CD4-positive, alpha-beta T cell treated with Interleukin-21 for 1 hour (primary cell): ENCODE results near the gene OPCML.

Experiments used
- DNase-seq: peaks from one replicate; pipeline ENCODE4 v3.0.0-alpha.2; 2020

OPCML gene

GRCh38 chr11:133536198-133536597 is 3.9 kb upstream of the OPCML start:
- no peak for DNase-seq

- no peak for DNase-seq
These were observed 904 bp upstream of the OPCML start for GRCh38 chr11:133533205-133533604.

- no peak for DNase-seq
These were observed 843 bp downstream of the OPCML start for GRCh38 chr11:133531458-133531857.

- no peak for DNase-seq
These were observed 1.8 kb downstream of the OPCML start for GRCh38 chr11:133530501-133530835.

GRCh38 chr11:133529807-133530500 is 2.3 kb downstream of the OPCML start:
- DNase-seq = no peak

- DNase-seq = no peak
These were observed 5.5 kb downstream of the OPCML start for GRCh38 chr11:133526790-133527189.

GRCh38 chr11:133525976-133526375 is 6.3 kb downstream of the OPCML start:
- DNase-seq = no peak

GRCh38 chr11:133524488-133524887 is 7.8 kb downstream of the OPCML start:
- DNase-seq = no peak

GRCh38 chr11:133522344-133522743 is 10.0 kb downstream of the OPCML start:
- no peak for DNase-seq

- no peak for DNase-seq
These were observed 10.8 kb downstream of the OPCML start for GRCh38 chr11:133521502-133521901.

GRCh38 chr11:133520707-133521106 is 11.6 kb downstream of the OPCML start:
- DNase-seq = no peak

GRCh38 chr11:133519560-133519959 is 12.7 kb downstream of the OPCML start:
- no peak for DNase-seq

GRCh38 chr11:133518702-133519264 is 13.5 kb downstream of the OPCML start:
- DNase-seq = no peak

GRCh38 chr11:133516845-133517244 is 15.5 kb downstream of the OPCML start:
- no peak for DNase-seq

- DNase-seq = no peak
These were observed 17.2 kb downstream of the OPCML start for GRCh38 chr11:133515107-133515506.

GRCh38 chr11:133509924-133510697 is 22.2 kb downstream of the OPCML start:
- DNase-seq = no peak

- no peak for DNase-seq
These were observed 23.8 kb downstream of the OPCML start for GRCh38 chr11:133508468-133508867.

GRCh38 chr11:133507185-133507584 is 25.1 kb downstream of the OPCML start:
- DNase-seq = no peak

GRCh38 chr11:133506551-133507094 is 25.7 kb downstream of the OPCML start:
- DNase-seq = no peak

- DNase-seq = no peak
These were observed 26.3 kb downstream of the OPCML start for GRCh38 chr11:133506023-133506422.

- DNase-seq = no peak
These were observed 27.4 kb downstream of the OPCML start for GRCh38 chr11:133504906-133505305.

GRCh38 chr11:133503776-133504175 is 28.5 kb downstream of the OPCML start:
- no peak for DNase-seq

GRCh38 chr11:133503236-133503635 is 29.1 kb downstream of the OPCML start:
- no peak for DNase-seq
